Fibroblast of skin of right quadriceps (primary cell): Measurements from ENCODE around the gene FABP3.

Source experiments
- DNase-seq: peaks from one replicate; pipeline ENCODE4 v3.0.0-alpha.2; 2013

Gene FABP3

DNA sequence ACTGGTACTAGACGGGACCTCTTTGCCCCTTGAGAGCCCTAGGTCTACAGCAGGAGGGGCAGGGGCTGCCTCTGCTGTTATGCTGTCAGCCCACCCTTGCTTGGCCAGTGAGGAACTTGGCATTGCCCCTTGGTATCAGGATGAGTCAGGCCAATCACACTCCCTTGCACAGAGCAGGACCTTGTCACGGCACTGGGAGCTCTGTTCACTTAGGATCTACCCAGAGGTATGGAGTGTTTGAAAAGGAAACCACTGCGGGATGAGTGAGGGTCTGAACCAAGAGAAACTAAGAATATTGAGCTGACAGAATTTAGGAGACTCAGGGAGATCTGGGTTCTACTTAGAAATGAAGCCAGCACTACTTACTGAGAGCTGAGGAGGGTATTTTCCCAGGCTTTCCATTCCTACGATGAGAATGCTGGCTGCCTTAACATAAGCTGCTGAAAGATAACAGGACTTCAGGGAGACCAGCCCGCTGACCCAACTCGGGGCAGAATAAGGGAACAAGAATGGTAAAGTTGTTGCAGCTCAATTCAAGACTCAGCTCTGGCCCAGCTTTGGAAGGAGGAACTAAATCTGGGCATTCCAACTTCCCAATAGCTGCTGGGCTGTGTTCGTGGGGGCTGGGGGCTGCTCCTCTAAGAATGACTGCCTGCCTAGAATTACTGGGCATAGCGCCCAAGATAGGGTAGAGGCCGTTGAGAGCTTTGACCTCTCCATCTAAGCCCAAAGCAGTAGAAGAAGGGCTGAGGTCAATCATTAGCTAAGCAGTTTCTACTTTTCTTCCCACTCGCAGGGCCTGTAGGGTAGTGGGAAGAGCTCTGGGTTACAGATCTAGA is 1.5 kb downstream of the FABP3 start:
- DNase-seq = no peak

DNA sequence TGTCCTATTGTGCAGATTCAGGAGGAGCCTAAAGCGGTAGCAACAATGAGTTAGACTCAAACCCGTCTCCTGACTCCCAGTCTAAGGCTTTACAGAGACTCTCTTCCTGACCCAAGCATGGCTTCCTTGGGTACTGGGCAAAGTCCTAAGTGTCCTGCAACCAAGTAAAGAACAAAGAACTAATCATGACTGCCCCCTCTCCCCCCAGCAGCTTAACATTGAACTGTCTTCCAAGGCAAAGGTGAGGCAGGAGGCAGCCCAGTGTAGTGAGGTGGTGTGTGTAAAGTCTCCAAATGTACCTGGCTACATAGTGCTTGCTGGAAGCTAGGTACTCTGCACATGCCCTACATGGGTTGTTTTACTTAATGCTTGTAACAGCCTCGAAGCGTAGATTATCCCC is 2.3 kb downstream of the FABP3 start:
- DNase-seq = no peak

DNA sequence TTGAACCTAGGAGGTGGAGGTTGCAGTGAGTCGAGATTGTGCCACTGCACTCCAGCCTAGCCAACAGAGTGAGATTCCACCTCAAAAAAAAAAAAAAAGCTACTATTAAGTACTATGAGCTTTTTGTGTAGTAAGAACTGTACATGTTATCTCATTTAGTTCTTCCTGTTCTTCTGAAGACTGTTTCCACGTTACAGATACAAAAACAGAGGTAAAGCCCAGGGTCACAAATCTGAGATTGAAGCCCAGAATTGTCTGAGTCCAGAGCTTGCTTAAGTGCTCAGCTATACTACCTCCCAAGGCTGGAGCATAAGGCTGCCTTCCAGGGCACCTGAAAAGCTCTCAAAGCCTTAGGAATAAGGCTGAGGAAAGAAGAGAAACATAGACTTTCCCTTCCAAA is 2.9 kb downstream of the FABP3 start:
- DNase-seq = no peak

DNA sequence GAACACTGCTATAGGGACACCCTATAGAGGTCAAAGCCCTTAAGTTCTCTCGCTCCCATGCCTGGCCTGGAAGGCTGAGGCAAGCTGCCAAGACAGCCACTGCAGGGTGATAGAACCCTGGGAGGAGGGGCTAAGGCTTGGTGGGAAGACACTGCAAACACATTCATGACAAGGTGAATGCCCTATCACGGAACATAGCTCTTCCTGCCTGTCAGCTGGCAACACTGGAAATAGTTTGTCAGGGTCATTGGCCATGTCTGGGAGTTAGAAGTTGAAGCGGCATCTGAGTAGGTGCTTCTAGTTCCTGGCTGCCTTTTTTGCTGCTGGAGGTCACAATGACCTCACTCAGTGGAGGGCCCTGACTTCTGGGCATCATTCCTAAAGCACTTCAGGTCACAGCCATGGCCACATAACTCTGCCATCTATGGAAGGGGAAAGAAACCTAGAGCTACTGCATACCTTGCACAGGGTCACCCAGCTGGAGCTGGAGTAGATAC is 4.2 kb downstream of the FABP3 start:
- DNase-seq = no peak

DNA sequence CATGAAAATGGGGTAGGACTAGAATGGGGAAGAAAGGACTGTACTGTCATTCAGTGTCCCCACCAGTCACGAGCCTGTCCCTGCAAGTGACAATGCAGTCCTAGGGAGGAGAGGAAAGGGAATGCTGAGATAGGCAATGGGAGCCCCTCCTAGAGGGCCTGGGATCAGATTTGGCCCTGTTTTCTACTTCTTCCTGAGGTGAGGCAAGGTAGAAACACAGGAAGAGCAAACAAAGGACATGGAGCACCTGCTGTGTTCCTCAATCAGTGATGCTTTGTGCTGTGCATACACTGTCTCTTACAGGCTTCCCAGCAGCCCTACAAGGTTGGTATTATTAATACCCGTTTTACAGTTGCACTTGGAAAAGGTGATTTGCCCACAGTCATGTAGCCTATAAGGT is 6.1 kb downstream of the FABP3 start:
- no peak for DNase-seq

DNA sequence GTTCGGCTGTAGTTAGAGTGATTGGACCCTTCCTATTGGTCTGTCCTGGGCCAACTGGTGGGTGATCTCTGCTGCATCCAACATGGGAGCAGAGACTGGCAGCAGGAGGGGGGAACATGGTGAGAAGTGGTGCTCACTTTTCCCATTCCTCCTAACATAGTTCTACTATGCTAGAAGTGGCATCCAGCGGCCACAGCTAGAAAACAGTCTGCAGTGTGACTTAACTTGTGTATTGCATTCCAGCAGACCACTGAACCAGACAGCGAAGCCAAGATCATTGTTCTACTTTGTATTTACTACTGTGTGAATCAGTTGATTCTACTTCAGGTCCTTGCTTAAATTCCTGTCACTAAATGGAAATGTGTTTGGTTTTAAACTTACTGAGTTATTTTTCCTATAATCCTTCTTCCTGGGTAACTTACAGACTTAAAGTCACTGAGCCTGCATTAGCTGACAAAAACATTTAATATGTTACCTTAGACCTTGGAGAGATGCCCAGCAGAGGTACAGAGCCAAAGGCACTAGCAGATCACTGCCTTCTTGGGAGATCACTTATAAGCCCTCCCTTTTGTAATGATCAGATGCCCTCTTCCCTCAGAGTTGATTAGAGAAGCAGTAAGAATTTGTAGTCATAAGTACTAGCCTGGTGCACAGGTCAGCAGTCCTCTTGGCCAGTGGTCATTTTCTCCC is 8.2 kb downstream of the FABP3 start:
- DNase-seq = no peak

DNA sequence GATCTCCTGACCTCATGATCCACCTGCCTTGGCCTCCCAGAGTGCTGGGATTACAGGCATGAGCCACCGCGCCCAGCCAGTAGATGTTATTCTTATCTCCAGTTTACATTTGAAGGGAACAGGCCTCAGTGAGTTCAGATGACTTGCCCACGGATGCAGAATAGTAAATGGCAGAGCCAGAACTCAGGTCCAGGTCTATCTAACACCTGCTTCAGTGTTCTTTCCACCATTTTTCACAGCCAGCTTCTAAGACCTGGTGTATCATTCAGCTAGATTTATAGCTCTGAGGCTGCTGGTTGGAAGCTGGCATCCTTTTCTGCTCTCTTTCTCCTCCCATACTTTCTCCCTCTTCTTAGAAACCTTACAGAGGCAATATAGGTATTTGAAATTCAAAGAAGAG is 10.8 kb downstream of the FABP3 start:
- DNase-seq = no peak

DNA sequence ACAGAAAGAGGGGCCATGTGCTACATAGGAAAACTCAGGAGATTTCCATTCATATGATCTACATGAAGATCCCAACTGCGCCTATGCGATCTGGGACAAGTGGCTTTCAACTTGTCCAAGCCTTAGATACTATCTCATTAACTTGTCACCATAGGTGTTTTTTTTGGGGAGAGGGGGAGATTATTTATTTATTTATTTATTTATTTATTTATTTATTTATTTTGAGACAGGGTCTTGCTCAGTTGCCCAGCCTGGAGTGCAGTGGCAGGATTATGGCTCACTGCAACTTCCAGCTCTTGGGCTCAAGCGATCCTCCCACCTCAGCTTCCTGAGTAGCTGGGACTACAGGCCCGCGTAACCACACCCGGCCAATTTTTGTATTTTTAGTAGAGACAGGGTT is 11.3 kb downstream of the FABP3 start:
- no peak for DNase-seq

DNA sequence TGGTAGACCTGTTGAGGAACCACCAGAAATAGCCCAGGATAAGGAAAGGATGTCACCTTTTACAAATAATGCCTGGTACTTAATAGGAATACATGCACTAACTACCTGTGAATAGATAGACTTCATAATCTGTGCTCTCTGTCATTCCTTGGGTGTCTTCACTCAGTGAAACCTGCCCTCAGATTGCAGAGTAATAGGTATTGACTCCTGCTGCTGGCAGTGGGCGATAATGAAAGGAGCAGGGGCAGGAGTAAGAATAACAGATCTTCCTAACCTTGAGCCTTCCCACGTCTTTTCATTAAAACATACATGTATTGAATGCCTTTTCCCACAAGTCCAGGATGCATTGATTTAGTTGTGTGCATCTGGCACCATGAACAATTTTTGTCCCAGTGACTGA is 16.4 kb downstream of the FABP3 start:
- no peak for DNase-seq

DNA sequence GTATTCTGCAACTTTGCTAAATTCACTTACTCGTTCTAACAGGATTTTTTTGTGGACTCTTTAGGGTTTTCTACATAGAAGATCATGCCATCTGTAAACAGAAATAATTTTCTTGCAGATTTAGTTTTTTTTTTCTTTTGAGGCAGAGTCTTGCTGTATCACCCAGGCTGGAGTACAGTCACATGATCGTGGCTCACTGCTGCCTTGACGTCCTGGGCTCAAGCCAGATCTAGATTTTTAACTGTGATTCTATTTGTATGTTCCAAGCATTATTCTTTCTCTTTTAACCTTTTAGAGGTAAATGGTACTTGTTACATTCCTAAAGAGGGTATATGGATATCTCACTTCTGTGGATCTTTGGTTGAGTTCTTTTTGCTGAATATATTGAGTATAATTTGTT is 18.6 kb downstream of the FABP3 start:
- DNase-seq = no peak

DNA sequence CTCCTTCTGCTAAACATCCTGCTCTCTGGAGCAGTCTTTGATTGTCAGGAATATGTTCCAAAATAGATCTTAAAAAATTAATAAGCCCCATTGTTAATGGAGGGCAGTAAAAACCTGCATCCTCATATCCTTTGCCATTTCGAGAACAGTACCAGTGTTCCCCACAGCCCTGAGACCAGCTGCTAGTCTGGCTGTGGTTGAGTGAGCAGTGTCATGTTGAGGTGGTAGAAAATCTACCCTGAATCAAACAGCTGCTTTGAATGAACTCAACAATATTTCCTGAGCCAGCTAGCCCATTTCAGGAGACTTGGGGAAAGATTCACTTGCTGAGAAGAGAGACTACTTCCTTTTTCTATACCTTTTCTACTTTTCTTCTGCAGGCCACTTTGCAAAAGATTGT is 24.4 kb downstream of the FABP3 start:
- no peak for DNase-seq

DNA sequence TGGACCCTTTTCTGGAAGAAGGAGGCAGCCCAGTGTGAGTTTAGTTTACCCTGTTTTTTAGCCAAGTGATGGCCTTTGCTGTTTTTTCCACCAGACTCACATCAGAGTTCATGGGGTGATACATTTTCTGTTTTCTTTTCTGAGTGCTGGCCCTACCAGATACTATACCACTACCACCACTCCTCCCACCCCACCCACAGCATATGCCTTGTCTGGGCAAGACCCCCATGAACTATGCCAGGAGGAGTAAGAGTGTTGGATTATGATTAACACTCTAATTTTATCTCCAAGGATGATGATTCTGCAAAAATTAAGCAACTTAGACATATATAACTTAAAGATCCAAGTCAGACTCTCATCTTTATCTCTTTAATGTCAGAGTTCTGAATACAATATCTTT is 26.1 kb downstream of the FABP3 start:
- no peak for DNase-seq

DNA sequence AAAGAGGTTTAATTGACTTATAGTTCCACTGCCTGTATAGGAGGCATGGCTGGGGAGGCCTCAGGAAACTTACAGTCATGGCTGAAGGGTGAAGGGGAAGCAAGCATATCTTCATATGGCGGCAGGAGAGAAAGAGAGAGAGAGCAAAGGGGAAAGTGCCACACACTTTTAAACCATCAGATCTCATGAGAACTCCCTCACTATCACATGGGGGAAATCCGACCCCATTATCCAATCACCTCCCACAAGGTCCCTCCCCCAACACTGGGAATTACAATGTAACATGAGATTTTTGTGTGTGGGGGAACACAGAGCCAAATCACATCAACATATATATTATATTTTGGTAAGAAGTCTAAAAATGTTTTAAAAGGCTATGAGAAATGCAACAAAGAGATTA is 27.2 kb downstream of the FABP3 start:
- DNase-seq = no peak

DNA sequence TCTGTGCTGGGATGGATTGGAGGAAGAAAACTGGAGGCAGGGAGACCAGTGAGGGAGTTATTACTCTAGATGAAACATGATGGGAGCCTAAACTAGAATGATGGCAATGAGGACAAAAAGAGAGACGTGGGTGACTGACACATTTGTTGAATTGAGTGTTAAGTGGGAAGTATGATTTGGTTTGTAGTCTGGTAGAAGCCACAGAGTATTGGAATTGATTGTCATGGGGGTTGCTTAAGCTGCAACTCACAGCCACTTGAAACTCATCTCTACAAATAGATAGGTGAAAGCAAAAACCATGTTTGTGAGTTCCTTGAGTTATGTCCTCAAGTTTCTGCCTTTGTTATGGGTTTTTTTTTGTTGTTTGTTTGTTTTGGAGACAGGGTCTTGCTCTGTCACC is 28.4 kb downstream of the FABP3 start:
- DNase-seq = no peak

DNA sequence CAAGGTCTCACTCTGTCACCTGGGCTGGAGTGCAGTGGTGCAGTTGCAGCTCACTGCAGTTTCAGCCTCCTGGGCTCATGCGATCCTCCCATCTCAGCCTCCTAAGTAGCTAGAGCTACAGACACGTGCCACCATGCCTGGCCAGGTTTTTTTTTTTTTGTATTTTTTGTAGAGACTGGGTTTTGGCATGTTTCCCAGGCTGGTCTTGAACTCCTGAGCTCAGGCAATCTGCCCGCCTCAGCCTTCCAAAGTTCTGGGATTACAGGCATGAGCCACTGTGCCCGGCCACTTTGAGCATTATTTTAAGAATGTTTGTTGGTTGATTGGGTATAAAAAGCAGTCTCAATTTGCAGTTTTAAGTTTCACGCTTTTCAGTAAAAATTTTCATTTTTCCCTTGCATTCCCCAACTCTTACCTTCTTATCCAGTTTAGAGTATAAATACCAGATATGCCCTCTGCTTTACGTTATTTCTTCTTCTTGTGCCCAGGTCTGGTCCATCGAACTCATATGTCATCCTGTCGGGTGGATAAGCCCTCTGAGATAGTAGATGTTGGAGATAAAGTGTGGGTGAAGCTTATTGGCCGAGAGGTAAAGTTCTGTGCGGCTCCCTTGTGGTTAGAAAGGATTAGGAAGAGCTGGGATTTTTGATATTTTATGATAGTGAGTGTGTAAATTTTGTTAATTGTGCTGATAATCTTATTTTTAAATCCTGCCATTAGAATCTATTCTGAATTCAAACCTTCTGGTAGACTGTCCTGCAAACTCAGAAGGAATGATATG is 36.0 kb downstream of the FABP3 start:
- no peak for DNase-seq

DNA sequence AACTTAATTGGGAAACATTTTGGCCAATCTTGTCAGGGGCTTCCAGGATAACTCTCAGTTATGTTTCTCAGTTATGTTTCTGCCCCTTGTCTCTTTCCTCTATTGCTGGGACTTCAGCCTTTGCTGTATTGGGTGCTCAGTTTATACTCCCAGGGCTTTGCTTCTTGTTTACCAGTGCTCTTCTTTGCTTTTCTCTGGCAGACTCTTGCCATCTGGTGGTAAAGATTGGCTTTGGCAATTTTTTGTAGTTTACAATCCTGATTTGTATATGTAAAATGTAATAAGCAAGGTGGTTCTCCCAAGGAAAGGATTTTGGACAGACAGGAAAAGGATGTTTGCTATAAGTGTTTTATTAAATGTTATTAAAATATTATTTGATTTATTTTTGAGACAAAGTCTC is 37.9 kb downstream of the FABP3 start:
- DNase-seq = peak; percentile 31

DNA sequence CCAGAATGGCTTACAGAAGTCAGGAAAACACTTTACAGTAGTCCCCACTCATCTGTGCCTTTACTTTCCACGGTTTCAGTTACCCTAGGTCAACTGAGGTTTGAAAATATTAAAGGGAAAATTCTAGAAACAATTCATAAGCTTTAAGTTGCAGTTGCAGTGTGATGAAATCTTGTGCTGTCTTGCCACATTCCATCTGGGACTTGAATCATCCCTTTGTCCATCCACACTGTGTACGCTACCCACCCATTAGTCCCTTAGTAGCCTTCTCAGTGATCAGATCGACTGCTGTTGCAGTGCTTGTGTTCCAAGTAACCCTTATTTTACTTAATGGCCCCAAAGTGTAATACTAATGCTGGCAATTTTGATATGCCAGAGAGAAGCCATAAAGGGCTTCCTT is 45.5 kb downstream of the FABP3 start:
- DNase-seq = peak; percentile 39

DNA sequence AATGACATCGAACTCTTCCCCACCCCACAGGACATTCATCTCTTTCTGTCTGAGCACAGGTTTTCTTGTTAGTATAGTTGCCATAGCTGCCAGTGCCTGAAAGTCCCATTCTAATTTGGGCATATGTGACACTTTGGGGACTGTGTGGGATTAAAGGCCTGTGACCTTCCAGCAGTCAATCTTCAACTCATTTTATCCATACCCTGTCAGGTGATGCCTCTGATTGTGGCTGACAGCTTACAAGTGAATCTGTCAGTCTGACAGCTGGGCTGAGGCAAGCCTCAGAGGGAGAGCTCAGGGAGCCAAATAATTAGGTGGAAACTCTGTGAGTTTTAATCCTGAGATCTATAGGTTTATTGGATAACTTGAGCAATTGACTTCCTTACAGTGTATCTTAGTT is 46.4 kb downstream of the FABP3 start:
- DNase-seq = no peak

DNA sequence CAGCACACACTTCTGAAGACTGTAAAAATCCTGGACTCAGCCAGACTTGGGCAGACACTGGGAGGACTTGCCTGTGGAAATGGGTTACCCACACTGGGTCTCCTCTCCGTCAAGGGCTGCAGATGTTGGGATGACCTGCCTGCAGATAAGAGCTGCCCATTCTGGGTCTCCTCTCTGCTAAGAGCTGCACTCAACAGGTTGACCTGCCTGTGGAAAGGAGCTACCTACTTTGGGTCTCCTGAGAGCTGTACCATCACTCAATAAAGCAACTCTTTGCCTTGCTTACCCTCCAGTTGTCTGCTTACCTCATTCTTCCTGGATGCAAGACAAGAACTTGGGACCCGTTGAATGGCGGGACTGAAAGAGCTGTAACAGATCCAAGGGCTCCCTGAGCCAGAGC is 47.9 kb downstream of the FABP3 start:
- no peak for DNase-seq

DNA sequence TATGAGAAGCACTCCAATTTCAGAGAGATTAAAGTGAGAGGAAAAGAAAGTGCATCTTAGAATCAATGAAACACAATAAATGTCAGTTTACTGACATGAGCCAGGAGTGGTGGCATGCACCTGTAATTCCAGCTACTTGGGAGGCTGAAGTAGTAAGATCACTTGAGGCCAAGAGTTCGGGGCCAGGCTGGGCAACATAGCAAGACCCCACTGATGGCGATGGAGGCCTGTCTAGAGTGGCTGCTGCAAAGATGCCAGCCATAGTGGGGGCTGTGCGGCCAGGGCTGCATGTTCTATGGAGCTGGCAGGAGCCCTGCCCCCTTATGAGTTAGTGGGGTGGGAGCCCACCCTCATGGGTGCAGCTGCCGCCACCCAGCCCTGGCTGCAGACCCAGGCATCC is 48.8 kb downstream of the FABP3 start:
- DNase-seq = no peak

DNA sequence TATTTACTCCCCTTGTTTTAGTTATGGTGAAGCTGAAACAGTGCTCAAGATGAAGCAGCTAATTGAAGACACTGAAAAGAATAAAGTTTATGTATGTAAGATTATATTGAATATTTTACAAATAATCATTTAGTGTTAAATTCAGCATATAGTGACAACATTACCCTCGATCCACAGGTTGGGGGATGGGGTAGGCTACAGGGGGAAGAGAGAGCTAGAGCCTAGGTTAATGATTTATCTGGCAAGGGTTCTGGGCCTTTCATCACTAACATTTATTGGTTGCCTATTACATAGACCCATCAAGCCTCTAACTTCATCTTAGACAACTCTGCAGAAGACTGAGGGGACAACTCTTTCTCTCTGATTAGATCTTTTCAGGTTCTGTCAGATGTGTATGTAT is 54.7 kb downstream of the FABP3 start:
- DNase-seq = no peak

DNA sequence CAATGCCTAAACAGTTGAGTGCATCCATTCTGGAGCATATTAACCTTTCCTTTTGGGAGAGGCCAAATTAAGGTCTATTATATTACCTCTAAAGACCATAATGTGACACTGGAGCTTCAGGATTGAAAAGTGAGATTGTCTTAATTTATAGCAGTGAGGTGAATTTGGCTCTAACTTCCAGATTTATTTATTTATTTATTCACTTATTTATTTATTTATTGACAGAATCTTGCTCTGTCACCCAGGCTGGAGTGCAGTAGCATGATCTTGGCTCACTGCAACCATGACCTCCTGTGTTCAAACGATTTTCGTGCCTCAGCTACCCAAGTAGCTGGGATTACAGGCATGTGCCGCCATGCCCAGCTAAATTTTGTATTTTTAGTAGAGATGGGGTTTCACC is 57.0 kb downstream of the FABP3 start:
- DNase-seq = no peak
